ENCODE data around the gene SYNE1. TPM values are rescaled to one million over a fixed set of nuclear protein-coding genes. Genes with fewer than 3 reads are reported as not detected.

SYNE1 gene
- polyA plus RNA-seq, 2 of the 4 experiments (the other 2 are of a cell fraction): 10.5 to 28.5 TPM

- WGBS (ENCODE audit: missing lambda C conversion rate): 42% methylated on average over 7 of the region's 9 CpGs
- CTCF ChIA-PET: interaction anchor here (0.6 to 2.8 kb wide), 11 partner anchors 15 to 402 kb away, joined by 3 to 11 read pairs (median 3); no protein-coding TSS in a partner anchor
- TF ChIP-seq PBX3 (IDR thresholded peaks at IDR 0.05) (no peak), NPAS2 (CRISPR knock-in tag; IDR thresholded peaks at IDR 0.05; ENCODE audit: borderline replicate concordance) (no peak), CTCF (IDR thresholded peaks at IDR 0.05) (peak; percentile 68), HOXB5 (CRISPR knock-in tag; IDR thresholded peaks at IDR 0.05) (no peak), CEBPB (IDR thresholded peaks at IDR 0.05) (no peak), HMGXB4 (CRISPR knock-in tag; IDR thresholded peaks at IDR 0.05; ENCODE audit: borderline replicate concordance) (no peak), CBX8 (IDR thresholded peaks at IDR 0.05) (no peak), MAZ (IDR thresholded peaks at IDR 0.05; ENCODE audit: borderline replicate concordance, low read depth, low read length) (no peak), POLR2AphosphoS2 (conservative IDR thresholded peaks at IDR 0.05; ENCODE audit: low read length) (no peak), FOSB (CRISPR knock-in tag; IDR thresholded peaks at IDR 0.05) (no peak), TP53 (CRISPR knock-in tag; IDR thresholded peaks at IDR 0.05) (no peak), SMC3 (IDR thresholded peaks at IDR 0.05) (peak; percentile 73), RAD21 (conservative IDR thresholded peaks at IDR 0.05 in 1 of 2, IDR thresholded peaks at IDR 0.05 in 1 of 2) (peak; percentile 74 to 76), PHF8 (IDR thresholded peaks at IDR 0.05; ENCODE audit: borderline replicate concordance, low read depth) (no peak), SREBF2 (IDR thresholded peaks at IDR 0.05) (no peak), RFX5 (IDR thresholded peaks at IDR 0.05) (no peak), KDM5A (IDR thresholded peaks at IDR 0.05) (no peak), RCOR1 (IDR thresholded peaks at IDR 0.05; ENCODE audit: low read depth, low read length) (no peak), RARB (CRISPR knock-in tag; IDR thresholded peaks at IDR 0.05) (no peak), BCL3 (IDR thresholded peaks at IDR 0.05) (no peak), ESRRA (IDR thresholded peaks at IDR 0.05; ENCODE audit: borderline replicate concordance, low read length) (no peak), MYC (IDR thresholded peaks at IDR 0.05; ENCODE audit: borderline replicate concordance, low read length) (no peak), ZFP36 (IDR thresholded peaks at IDR 0.05; ENCODE audit: borderline replicate concordance, partially characterized antibody) (no peak), HOXA7 (CRISPR knock-in tag; IDR thresholded peaks at IDR 0.05) (no peak)
- H3K4me1 ChIP-seq: no peaks in the 10 kb centered on the region
- POLR2A ChIA-PET: no interaction called here
- no peak overlapping the region for H3K4me3 ChIP-seq
- peak overlapping the region; percentile 26; the same call in 1 of the 3 replicates for H3K4me2 ChIP-seq
- no peak overlapping the region for H3K27ac ChIP-seq
- peak; percentile 93 to 98 for ATAC-seq
- no peaks in the 10 kb centered on the region for H3K9me3 ChIP-seq
- FAIRE-seq: no peak
- DNase-seq (ENCODE audit: low read depth in 1 of 2, low spot score in 1 of 2): peak; percentile 31 to 65
Measured at GRCh38 chr6:152552616-152553209, 84.4 kb downstream of the SYNE1 start.

Measured in A549 (cell line).